A673 (cell line): Measurements from ENCODE around the gene HSPE1.
"Not testable (repeated sequence)": the region's sequence is repeated elsewhere in the genome, so short reads cannot be mapped to it uniquely, and the experiment has no call there.

Experiments used
- CTCF ChIP-seq: fragments of 300-800, 200-600 bp; sonication (generic); conservative IDR thresholded peaks from 2 replicates; pipeline ENCODE4 v1.5.1; 2017; ENCODE audit warnings: low read depth, mild to moderate bottlenecking, antibody characterized with exemption, low read length, moderate library complexity, mixed read lengths
- EZH2 ChIP-seq: fragments of 200-600 bp; sonication (generic); IDR thresholded peaks from 2 replicates; pipeline ENCODE4 v1.6.1; 2017; ENCODE audit warnings: borderline replicate concordance, low read depth, mild to moderate bottlenecking, mixed read lengths, antibody characterized with exemption, low read length; ENCODE audit not compliant: poor library complexity, severe bottlenecking

GRCh38 chr2:197450935-197451358, 49.2 kb upstream of the HSPE1 start:
- not testable (repeated sequence) for TF ChIP-seq CTCF, EZH2
